SU-DHL-6 (cell line): ENCODE data around the gene KAT6B.

ENCODE experiments used
- CTCF ChIP-seq: fragments of 200-600 bp; sonication (generic); IDR thresholded peaks from one replicate; pipeline ENCODE4 v1.5.1; 2017; ENCODE audit warnings: antibody characterized with exemption, mild to moderate bottlenecking, low read length, moderate library complexity; ENCODE audit not compliant: insufficient read depth, poor library complexity, severe bottlenecking
- EZH2phosphoT487 ChIP-seq: fragments of 200-600 bp; sonication (generic), shearing (Covaris generic); conservative IDR thresholded peaks from 2 replicates; pipeline ENCODE4 v1.6.1; 2018; ENCODE audit warnings: mild to moderate bottlenecking, antibody characterized with exemption, low read length, moderate library complexity, mixed read lengths

- TF ChIP-seq CTCF (no peak), EZH2phosphoT487 (no peak)
Measured at GRCh38 chr10:74988832-74989561, 162.6 kb downstream of the KAT6B start.
